GM12878 (cell line): Measurements from ENCODE around the gene ZNF790. TPM values are rescaled to one million over a fixed set of nuclear protein-coding genes. Genes with fewer than 3 reads are reported as not detected.

Source experiments
- ATAC-seq: fragments of 200-7000 bp; cut with Tn5 transposase; 3 replicates; pipeline ENCODE4 v1.9.1; 2020; ENCODE audit warnings: mild to moderate bottlenecking, moderate library complexity
- BruUV-seq: library from RNA; stranded (reverse); fragments of 400-500 nt; replicated peaks from 2 replicates; lab custom pipeline; 2021; lab: Mats Ljungman, UMichigan
- CTCF ChIA-PET: fragments of 300-600 bp; sonication (Branson Sonifier 250); formaldehyde crosslinking; extraction: SDS; loops from one replicate; lab custom pipeline; 2021; ENCODE audit warnings: inconsistent platforms; lab: Yijun Ruan, JAX
- POLR2A ChIA-PET: fragments of 350-600 bp; formaldehyde crosslinking; extraction: SDS; loops from one replicate; lab custom pipeline; 2021; ENCODE audit warnings: inconsistent platforms; lab: Charles Lee
- RAD21 ChIA-PET: fragments of 300-600 bp; sonication (Branson Sonifier 250); formaldehyde crosslinking; loops from one replicate; lab custom pipeline; 2023; ENCODE audit warnings: antibody characterized with exemption; ENCODE audit not compliant: unreplicated experiment; lab: Charles Lee
- SMC1A ChIA-PET: fragments of 300-600 bp; sonication (Branson Sonifier 250); formaldehyde crosslinking; loops from one replicate; lab custom pipeline; 2023; ENCODE audit not compliant: unreplicated experiment, uncharacterized antibody; lab: Charles Lee
- DNase-seq: peaks from one replicate; pipeline ENCODE4 v3.0.0-alpha.2; 2011; ENCODE audit warnings: low read depth, low spot score
- FAIRE-seq: peaks from 3 replicates; lab custom pipeline; 2011; peaks lifted over from hg19 to GRCh38; lab: Jason Lieb, UNC
- H2AFZ ChIP-seq: 2 replicates; pipeline ENCODE4 v1.6.0; 2011; ENCODE audit warnings: low read depth, low read length, control low read depth; ENCODE audit not compliant: control insufficient read depth
- H3K27ac ChIP-seq: 2 replicates; pipeline ENCODE4 v1.5.1; 2011; ENCODE audit warnings: control low read depth; ENCODE audit not compliant: control insufficient read depth, insufficient read depth
- H3K27me3 ChIP-seq, 2 experiments: replicated peaks in 1 of 2; 2 replicates each; pipeline versions ENCODE4 v1.6.0 to v1.6.1; 2011; ENCODE audit warnings: low read length in 1 of 2; ENCODE audit not compliant: control insufficient read depth in 2 of 2, insufficient read depth in 2 of 2
- H3K36me3 ChIP-seq, 2 experiments: 2 replicates each; pipeline ENCODE4 v1.5.1; 2011; ENCODE audit warnings: low read length in 1 of 2; ENCODE audit not compliant: control insufficient read depth in 2 of 2, insufficient read depth in 2 of 2
- H3K4me1 ChIP-seq: 2 replicates; pipeline ENCODE4 v1.6.1; 2011; ENCODE audit warnings: mild to moderate bottlenecking, low read length, moderate library complexity, mixed read lengths; ENCODE audit not compliant: control insufficient read depth, insufficient read depth
- H3K4me2 ChIP-seq: 2 replicates; pipeline ENCODE4 v1.6.0; 2011; ENCODE audit warnings: control low read depth; ENCODE audit not compliant: control insufficient read depth, insufficient read depth
- H3K4me3 ChIP-seq: fragments of 200-600 bp; sonication (generic); 2 replicates; pipeline ENCODE4 v1.5.1; 2016
- H3K79me2 ChIP-seq: 2 replicates; pipeline ENCODE4 v1.6.0; 2011; ENCODE audit warnings: low read length; ENCODE audit not compliant: control insufficient read depth, insufficient read depth
- H3K9ac ChIP-seq: 2 replicates; pipeline ENCODE4 v1.8.0; 2011; ENCODE audit warnings: low read length, control low read depth, mixed read lengths; ENCODE audit not compliant: control insufficient read depth, insufficient read depth
- H3K9me3 ChIP-seq: replicated peaks from 3 replicates; pipeline ENCODE4 v1.5.1; 2011; ENCODE audit warnings: mild to moderate bottlenecking, low read length; ENCODE audit not compliant: control insufficient read depth, insufficient read depth
- H4K20me1 ChIP-seq: 2 replicates; pipeline ENCODE4 v1.6.0; 2011; ENCODE audit not compliant: control insufficient read depth, insufficient read depth
- CBX5 ChIP-seq: sonication (generic); IDR thresholded peaks from 2 replicates; pipeline ENCODE4 v1.6.1; 2016; ENCODE audit warnings: low read depth, moderate library complexity, mild to moderate bottlenecking, inconsistent platforms
- ZNF24 ChIP-seq: fragments of 450-650 bp; IDR thresholded peaks from 2 replicates; pipeline ENCODE4 v1.6.1; 2017; ENCODE audit warnings: antibody characterized with exemption, mild to moderate bottlenecking
- ZNF274 ChIP-seq: IDR thresholded peaks from one replicate; pipeline ENCODE4 v1.8.0; 2011; ENCODE audit not compliant: insufficient read length, insufficient read depth
- WGBS: methylation state at CpG from one replicate; pipeline ENCODE4 v1.1.6; 2016; ENCODE audit warnings: low lambda C conversion rate; ENCODE audit not compliant: insufficient replicate concordance, insufficient coverage; ENCODE audit errors: missing lambda C conversion rate; 5-methylcytosine and 5-hydroxymethylcytosine counted together
- in situ Hi-C: fragments of 300-500 bp; cut with MboI; formaldehyde crosslinking; loops from 9 replicates; pipeline ENCODE4 v1.14.3; 2018; ENCODE audit warnings: mixed read lengths
- intact Hi-C: fragments of 100-400 bp; cut with micrococcal nuclease; formaldehyde crosslinking; loops from one replicate; pipeline ENCODE4 v1.14.2; 2022; ENCODE audit not compliant: unreplicated experiment
- polyA plus RNA-seq, 11 experiments: library from polyadenylated mRNA; depleted of rRNA in 4 of 11; unstranded in 6 of 11; stranded (reverse) in 5 of 11; fragments of >200 nt; fragmentation: Nextera tagmentation in 4 of 11; fragmentation: Illumina TruSeq in 1 of 11; extraction: Ambion mirVana in 4 of 11; extraction: Trizol in 1 of 11; gene quantifications; 1 replicate in 1 of 11; 2 replicates in 10 of 11; pipeline versions ENCODE4 v1.2.1 to v1.2.3, GENCODE V29; 2011 to 2016; ENCODE audit warnings: inconsistent platforms in 2 of 11, missing spikeins in 2 of 11, low read depth in 1 of 11
- total RNA-seq, 4 experiments: library from RNA; depleted of rRNA in 3 of 4; stranded (reverse); fragments of >200 nt in 3 of 4; fragmentation: Illumina TruSeq in 1 of 4; extraction: Trizol in 1 of 4; gene quantifications; 2 replicates each; pipeline versions ENCODE4 v1.2.1 to v1.2.3, GENCODE V29; 2013 to 2021
- TF ChIP-seq, protein P1 (sequence below): fragments of 450-650 bp; IDR thresholded peaks from 2 replicates; pipeline ENCODE4 v1.6.1; 2018; ENCODE audit warnings: borderline replicate concordance, mild to moderate bottlenecking; ENCODE audit not compliant: partially characterized antibody
- TF ChIP-seq, protein P2 (sequence below): IDR thresholded peaks from 2 replicates; pipeline ENCODE4 v1.6.1; 2012; ENCODE audit warnings: low read length, inconsistent platforms

ZNF790 gene
- total and polyA plus RNA-seq, 10 of the 15 experiments (the other 5 are each of a cell fraction or from before 2014, with no cell fraction given) = 0.87 to 5.2 (median 2.9) TPM

DNA sequence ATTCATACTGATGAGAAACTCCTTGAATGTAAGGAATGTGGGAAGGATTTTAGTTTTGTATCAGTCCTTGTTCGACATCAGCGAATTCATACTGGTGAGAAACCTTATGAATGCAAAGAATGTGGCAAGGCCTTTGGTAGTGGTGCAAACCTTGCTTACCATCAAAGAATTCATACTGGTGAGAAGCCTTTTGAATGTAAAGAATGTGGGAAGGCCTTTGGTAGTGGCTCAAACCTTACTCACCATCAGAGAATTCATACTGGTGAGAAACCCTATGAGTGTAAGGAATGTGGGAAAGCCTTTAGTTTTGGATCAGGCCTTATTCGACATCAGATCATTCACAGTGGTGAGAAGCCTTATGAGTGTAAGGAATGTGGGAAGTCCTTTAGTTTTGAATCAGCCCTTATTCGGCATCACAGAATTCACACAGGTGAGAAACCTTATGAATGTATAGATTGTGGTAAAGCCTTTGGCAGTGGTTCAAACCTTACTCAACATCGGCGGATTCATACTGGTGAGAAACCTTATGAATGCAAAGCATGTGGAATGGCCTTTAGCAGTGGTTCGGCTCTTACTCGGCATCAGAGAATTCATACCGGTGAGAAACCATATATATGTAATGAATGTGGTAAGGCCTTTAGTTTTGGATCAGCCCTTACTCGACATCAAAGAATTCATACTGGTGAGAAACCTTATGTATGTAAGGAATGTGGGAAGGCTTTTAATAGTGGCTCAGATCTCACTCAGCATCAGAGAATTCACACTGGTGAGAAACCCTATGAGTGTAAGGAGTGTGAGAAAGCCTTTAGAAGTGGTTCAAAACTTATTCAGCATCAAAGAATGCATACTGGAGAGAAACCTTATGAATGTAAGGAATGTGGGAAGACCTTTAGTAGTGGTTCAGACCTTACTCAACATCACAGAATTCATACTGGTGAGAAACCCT is 39.1 kb upstream of the ZNF790 start:
- TF ChIP-seq, protein P1, sequence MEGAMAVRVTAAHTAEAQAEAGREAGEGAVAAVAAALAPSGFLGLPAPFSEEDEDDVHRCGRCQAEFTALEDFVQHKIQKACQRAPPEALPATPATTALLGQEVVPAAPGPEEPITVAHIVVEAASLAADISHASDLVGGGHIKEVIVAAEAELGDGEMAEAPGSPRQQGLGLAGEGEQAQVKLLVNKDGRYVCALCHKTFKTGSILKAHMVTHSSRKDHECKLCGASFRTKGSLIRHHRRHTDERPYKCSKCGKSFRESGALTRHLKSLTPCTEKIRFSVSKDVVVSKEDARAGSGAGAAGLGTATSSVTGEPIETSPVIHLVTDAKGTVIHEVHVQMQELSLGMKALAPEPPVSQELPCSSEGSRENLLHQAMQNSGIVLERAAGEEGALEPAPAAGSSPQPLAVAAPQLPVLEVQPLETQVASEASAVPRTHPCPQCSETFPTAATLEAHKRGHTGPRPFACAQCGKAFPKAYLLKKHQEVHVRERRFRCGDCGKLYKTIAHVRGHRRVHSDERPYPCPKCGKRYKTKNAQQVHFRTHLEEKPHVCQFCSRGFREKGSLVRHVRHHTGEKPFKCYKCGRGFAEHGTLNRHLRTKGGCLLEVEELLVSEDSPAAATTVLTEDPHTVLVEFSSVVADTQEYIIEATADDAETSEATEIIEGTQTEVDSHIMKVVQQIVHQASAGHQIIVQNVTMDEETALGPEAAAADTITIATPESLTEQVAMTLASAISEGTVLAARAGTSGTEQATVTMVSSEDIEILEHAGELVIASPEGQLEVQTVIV = no peak
- TF ChIP-seq ZNF24 = no peak
- TF ChIP-seq CBX5 = peak; percentile 49; the same call in 1 of the 2 replicates
- TF ChIP-seq, protein P2, sequence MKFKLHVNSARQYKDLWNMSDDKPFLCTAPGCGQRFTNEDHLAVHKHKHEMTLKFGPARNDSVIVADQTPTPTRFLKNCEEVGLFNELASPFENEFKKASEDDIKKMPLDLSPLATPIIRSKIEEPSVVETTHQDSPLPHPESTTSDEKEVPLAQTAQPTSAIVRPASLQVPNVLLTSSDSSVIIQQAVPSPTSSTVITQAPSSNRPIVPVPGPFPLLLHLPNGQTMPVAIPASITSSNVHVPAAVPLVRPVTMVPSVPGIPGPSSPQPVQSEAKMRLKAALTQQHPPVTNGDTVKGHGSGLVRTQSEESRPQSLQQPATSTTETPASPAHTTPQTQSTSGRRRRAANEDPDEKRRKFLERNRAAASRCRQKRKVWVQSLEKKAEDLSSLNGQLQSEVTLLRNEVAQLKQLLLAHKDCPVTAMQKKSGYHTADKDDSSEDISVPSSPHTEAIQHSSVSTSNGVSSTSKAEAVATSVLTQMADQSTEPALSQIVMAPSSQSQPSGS = no peak
- TF ChIP-seq ZNF274 = peak; percentile 77
- in situ Hi-C loops (no loop called here), intact Hi-C loops (no loop called here)
- WGBS = 88% methylated on average over 10 of the region's 10 CpGs
- H3K4me3 ChIP-seq = no peak overlapping the region
- H3K9ac ChIP-seq = no peak overlapping the region
- no peak for FAIRE-seq
- no peak overlapping the region for H2AFZ ChIP-seq
- ChIA-PET SMC1A (no interaction called here), CTCF (no interaction called here), RAD21 (no interaction called here), POLR2A (no interaction called here)
- H3K79me2 ChIP-seq = no peaks in the 10 kb centered on the region
- BruUV-seq = TSS peak; percentile 38
- H3K4me2 ChIP-seq = no peak overlapping the region
- H3K9me3 ChIP-seq = peaks cover 22% of the 10 kb centered on the region
- H3K27me3 ChIP-seq = no peaks in the 10 kb centered on the region
- no peaks in the 10 kb centered on the region for H3K4me1 ChIP-seq
- H4K20me1 ChIP-seq = no peaks in the 10 kb centered on the region
- H3K36me3 ChIP-seq = no peaks in the 10 kb centered on the region
- no peak for ATAC-seq
- no peak overlapping the region for H3K27ac ChIP-seq
- no peak for DNase-seq
